PC-9 (cell line): ENCODE data around the gene PRRG2.

Experiments
- EZH2 ChIP-seq: fragments of 200-600 bp; sonication (generic); IDR thresholded peaks from 2 replicates; pipeline ENCODE4 v1.8.0; 2017; ENCODE audit warnings: antibody characterized with exemption, low read depth
- TF ChIP-seq, protein P1 (sequence below): fragments of 200-600 bp; sonication (generic); conservative IDR thresholded peaks from 2 replicates; pipeline ENCODE4 v1.6.1; 2017; ENCODE audit warnings: mixed run types, antibody characterized with exemption, mild to moderate bottlenecking, moderate library complexity

DNA sequence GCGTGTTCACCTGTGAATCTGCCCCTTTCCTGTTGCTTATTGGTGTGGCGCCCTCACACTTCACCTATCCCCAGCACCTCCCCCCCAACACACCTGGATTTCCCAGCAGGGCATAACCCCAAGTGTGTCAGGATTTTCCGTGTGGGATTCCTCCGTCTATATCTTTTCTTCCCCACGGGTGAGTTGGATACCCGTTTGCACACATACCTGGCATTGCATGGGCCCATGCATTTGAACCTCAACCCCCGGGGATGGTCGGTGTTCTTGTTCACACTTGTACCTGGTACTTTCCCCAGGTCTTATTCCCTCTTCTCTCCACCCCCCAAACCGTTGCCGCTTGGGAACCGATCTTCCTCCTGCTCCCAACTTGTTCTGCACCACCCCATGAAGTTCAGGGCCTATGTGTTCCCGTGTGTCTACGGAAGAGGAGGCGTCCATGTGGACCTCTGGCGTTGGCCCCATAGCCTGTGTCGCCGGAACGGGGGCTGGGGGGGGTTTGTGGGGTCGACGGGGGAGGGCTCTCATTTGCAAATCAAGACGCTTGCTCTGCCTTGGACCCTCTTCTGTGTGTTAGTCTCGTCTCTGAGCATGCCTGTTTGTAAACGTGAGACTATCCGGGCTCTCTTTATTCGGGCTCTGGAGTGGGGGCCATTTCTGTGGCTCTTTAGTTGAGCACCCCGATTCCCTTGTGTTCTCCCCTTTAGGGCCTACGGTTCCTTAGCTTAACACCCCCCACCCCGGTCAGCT, 11.5 kb downstream of the PRRG2 start:
- no peak for TF ChIP-seq EZH2
- TF ChIP-seq, protein P1, sequence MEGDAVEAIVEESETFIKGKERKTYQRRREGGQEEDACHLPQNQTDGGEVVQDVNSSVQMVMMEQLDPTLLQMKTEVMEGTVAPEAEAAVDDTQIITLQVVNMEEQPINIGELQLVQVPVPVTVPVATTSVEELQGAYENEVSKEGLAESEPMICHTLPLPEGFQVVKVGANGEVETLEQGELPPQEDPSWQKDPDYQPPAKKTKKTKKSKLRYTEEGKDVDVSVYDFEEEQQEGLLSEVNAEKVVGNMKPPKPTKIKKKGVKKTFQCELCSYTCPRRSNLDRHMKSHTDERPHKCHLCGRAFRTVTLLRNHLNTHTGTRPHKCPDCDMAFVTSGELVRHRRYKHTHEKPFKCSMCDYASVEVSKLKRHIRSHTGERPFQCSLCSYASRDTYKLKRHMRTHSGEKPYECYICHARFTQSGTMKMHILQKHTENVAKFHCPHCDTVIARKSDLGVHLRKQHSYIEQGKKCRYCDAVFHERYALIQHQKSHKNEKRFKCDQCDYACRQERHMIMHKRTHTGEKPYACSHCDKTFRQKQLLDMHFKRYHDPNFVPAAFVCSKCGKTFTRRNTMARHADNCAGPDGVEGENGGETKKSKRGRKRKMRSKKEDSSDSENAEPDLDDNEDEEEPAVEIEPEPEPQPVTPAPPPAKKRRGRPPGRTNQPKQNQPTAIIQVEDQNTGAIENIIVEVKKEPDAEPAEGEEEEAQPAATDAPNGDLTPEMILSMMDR, result no peak
